ENCODE measurements around the gene PTPRD. TPM values are rescaled to one million over a fixed set of nuclear protein-coding genes. Genes with fewer than 3 reads are reported as not detected.

Gene PTPRD
- total and polyA plus RNA-seq, 9 donors, result 16.2 to 231 (median 85.8) TPM

- Histone ChIP-seq H3K27ac (no peak overlapping the region), H3K4me1 (ENCODE audit: insufficient read depth) (no peaks in the 10 kb centered on the region), H3K27me3 (no peaks in the 10 kb centered on the region), H3K4me3 (no peak overlapping the region), H3K9me3 (no peaks in the 10 kb centered on the region), H3K36me3 (no peaks in the 10 kb centered on the region)
- intact Hi-C loops (cut with DNase I), result no loop called here
- TF ChIP-seq, protein P1, sequence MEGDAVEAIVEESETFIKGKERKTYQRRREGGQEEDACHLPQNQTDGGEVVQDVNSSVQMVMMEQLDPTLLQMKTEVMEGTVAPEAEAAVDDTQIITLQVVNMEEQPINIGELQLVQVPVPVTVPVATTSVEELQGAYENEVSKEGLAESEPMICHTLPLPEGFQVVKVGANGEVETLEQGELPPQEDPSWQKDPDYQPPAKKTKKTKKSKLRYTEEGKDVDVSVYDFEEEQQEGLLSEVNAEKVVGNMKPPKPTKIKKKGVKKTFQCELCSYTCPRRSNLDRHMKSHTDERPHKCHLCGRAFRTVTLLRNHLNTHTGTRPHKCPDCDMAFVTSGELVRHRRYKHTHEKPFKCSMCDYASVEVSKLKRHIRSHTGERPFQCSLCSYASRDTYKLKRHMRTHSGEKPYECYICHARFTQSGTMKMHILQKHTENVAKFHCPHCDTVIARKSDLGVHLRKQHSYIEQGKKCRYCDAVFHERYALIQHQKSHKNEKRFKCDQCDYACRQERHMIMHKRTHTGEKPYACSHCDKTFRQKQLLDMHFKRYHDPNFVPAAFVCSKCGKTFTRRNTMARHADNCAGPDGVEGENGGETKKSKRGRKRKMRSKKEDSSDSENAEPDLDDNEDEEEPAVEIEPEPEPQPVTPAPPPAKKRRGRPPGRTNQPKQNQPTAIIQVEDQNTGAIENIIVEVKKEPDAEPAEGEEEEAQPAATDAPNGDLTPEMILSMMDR (IDR thresholded peaks at IDR 0.05), result no peak
- TF ChIP-seq EP300 (IDR thresholded peaks at IDR 0.05), result no peak
- 39 to 55% (median 54%) methylated on average over 1 of the region's 1 CpG for WGBS, 3 donors
- DNase-seq, result no peak
Observed at GRCh38 chr9:9746826-9747225, 866.0 kb downstream of the PTPRD start.

DNA sequence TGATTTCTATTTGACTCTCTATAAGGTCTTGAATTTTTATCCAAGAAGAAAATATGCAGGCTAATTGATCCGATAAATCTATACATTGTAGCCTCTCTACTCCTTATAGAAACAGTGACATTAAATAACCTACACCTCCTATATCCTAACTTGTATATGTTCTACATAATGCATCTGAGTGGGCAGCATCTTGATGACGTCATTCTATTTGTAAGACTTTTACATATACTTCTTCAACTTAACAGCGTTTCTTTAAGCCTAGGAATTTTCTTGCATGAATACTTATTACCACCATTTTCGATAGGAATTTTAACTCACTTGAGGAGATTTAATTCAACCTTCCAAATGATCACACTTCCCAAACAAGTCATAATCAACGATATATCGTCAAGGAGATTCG, 869.0 kb downstream of the PTPRD start:
- intact Hi-C loops (cut with DNase I), result no loop called here
- no peak for DNase-seq
- WGBS, 3 donors, result 69 to 94% (median 83%) methylated on average over 7 of the region's 7 CpGs
- H3K27ac ChIP-seq, result no peak overlapping the region
- no peaks in the 10 kb centered on the region for H3K27me3 ChIP-seq
- H3K9me3 ChIP-seq, result no peaks in the 10 kb centered on the region
- no peak overlapping the region for H3K4me3 ChIP-seq
- TF ChIP-seq, protein P1 (IDR thresholded peaks at IDR 0.05), result no peak
- TF ChIP-seq POLR2A (IDR thresholded peaks at IDR 0.05), result no peak
- no peak for TF ChIP-seq EP300 (IDR thresholded peaks at IDR 0.05)
- no peaks in the 10 kb centered on the region for H3K36me3 ChIP-seq
- no peaks in the 10 kb centered on the region for H3K4me1 ChIP-seq (ENCODE audit: insufficient read depth)

DNA sequence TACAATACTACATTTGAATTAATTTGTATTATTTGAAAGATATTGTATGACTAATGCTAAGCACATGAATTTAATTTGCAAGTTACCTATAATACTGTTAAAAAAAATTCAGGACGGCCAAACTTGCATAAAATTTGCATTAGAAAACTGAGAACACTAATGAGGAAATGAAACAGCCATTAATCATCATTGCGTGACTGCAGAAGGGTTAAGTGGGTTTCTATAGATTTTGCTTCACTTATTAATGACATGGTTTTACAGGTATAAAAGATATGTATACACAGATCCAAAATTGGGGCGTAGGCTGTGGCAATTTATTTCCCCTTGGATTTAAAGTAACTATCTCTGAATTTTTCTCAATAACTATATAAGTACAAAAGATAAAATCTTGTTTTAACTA, 882.6 kb downstream of the PTPRD start:
- WGBS, 3 donors, result 55 to 56% (median 56%) methylated on average over 3 of the region's 3 CpGs
- intact Hi-C loops (cut with DNase I), result no loop called here

GRCh38 chr9:9729082-9729481, 883.7 kb downstream of the PTPRD start:
- Histone ChIP-seq H3K27me3 (no peaks in the 10 kb centered on the region), H3K27ac (no peak overlapping the region), H3K36me3 (no peaks in the 10 kb centered on the region), H3K4me3 (no peak overlapping the region), H3K9me3 (peaks cover 0 to 3% of the 10 kb centered on the region in 2 donors), H3K4me1 (ENCODE audit: insufficient read depth) (no peaks in the 10 kb centered on the region)
- 40 to 59% (median 42%) methylated on average over 2 of the region's 2 CpGs for WGBS, 3 donors
- intact Hi-C loops (cut with DNase I), result no loop called here
- TF ChIP-seq EP300 (IDR thresholded peaks at IDR 0.05), result no peak
- TF ChIP-seq, protein P1 (IDR thresholded peaks at IDR 0.05), result no peak
- no peak for TF ChIP-seq POLR2A (IDR thresholded peaks at IDR 0.05)
- no peak for DNase-seq

More for the DNA sequence above, 882.6 kb downstream of the PTPRD start:
- DNase-seq, result no peak
- H3K4me1 ChIP-seq (ENCODE audit: insufficient read depth), result no peaks in the 10 kb centered on the region
- TF ChIP-seq POLR2A (IDR thresholded peaks at IDR 0.05) (no peak), EP300 (IDR thresholded peaks at IDR 0.05) (no peak)
- TF ChIP-seq, protein P1 (IDR thresholded peaks at IDR 0.05), result no peak
- H3K9me3 ChIP-seq, result peaks cover 0 to 3% of the 10 kb centered on the region in 2 donors
- no peak overlapping the region for H3K27ac ChIP-seq
- H3K27me3 ChIP-seq, result no peaks in the 10 kb centered on the region
- H3K36me3 ChIP-seq, result no peaks in the 10 kb centered on the region
- no peak overlapping the region for H3K4me3 ChIP-seq

Data from ovary (tissue), 9 donors.